ENCODE measurements around the gene RAX.

Gene RAX

GRCh38 chr18:59268721-59269562 is 4.3 kb downstream of the RAX start:
- TF ChIP-seq CTCF (IDR thresholded peaks at IDR 0.05; ENCODE audit: insufficient read depth, low read depth, low read length, missing control alignments): no peak
- H3K4me3 ChIP-seq (ENCODE audit: low read length): no peak overlapping the region
- peak; percentile 48 for DNase-seq (ENCODE audit: low read depth)

- DNase-seq (ENCODE audit: low read depth): no peak
- H3K4me3 ChIP-seq (ENCODE audit: low read length): no peak overlapping the region
- no peak for TF ChIP-seq CTCF (IDR thresholded peaks at IDR 0.05; ENCODE audit: insufficient read depth, low read depth, low read length, missing control alignments)
These were observed 5.0 kb downstream of the RAX start for GRCh38 chr18:59268127-59268720.

DNA sequence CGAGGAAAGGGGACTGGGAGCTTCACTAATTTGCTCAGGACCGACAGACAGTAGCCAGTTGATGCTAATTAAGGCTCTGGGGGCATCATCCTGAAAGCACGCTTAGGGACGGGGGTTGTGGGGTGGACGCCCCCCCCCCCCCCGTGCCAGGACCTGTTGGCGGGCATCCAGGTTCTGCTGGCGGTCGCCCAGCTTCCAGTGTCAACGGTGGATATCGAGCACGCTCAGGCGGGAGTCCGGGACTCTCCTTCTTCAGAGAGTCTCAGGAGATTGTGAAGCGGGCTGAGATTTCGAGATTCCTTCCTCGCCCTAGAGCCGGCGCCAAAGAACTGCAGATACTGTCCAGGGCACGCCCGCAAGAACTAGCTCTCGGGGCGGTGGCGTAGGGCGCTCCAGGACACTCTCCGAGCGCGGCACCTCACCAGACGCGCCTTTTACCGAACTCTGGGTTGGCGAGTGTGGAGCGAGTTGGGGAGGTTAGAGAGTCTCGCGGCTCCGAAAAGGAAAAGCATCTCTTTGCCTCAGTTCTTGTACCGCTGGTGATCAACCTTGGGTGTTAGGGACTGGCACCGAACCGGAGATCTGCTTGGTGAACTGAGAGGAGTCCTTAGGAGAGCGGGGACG is 5.6 kb downstream of the RAX start:
- H3K4me3 ChIP-seq (ENCODE audit: low read length): no peak overlapping the region
- no peak for TF ChIP-seq CTCF (IDR thresholded peaks at IDR 0.05; ENCODE audit: insufficient read depth, low read depth, low read length, missing control alignments)
- peak; percentile 23 for DNase-seq (ENCODE audit: low read depth)

DNA sequence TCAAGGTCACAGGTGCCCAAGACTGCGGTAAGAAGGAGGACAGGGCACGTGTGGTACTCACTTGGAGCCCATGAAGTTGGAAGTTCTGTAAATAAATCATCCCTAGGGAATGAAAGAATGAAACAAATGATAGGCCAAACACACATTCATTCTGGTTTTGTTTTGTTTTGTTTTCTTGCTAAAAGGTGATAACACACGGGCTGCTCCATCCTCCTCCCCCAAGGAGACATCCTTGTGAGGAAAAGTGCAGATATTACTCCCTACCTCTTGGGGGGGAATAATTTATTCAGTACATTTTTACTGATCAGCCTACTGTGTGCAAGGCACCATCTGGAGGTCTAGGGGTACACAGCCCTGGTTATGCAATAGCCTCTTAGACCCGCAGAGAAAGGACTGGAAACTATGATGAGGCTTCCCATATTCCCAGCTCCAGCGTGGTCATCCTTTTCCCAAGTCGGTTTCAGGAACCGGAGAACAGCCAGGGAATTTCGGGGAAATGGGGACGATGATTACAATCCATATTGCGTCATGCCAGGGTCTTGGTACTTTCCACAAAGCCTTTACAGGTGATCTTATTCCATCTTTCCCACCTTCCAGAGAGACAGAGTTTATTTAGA is 6.3 kb downstream of the RAX start:
- no peak for TF ChIP-seq CTCF (IDR thresholded peaks at IDR 0.05; ENCODE audit: insufficient read depth, low read depth, low read length, missing control alignments)
- no peak for DNase-seq (ENCODE audit: low read depth)
- H3K4me3 ChIP-seq (ENCODE audit: low read length): no peak overlapping the region

DNA sequence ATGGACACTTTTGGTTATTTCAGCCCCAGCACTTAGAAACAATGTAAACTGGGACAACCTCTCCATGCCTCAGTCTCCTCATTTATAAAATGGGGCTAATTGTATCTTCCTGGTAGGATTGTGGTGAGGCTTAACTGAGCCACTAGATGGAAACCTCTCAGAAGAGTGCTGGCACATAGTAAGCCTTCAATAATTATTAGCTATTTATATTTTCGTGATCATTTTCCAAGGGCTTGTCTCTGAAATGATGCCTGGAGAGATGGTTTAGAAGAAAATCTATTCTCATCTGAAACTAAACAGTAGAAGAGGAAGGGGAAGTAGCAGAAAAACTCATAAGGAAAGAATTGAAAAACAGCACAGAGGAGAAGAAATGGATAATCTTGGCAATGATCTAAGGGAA is 6.8 kb downstream of the RAX start:
- DNase-seq (ENCODE audit: low read depth): no peak
- TF ChIP-seq CTCF (IDR thresholded peaks at IDR 0.05; ENCODE audit: insufficient read depth, low read depth, low read length, missing control alignments): no peak
- no peak overlapping the region for H3K4me3 ChIP-seq (ENCODE audit: low read length)

DNA sequence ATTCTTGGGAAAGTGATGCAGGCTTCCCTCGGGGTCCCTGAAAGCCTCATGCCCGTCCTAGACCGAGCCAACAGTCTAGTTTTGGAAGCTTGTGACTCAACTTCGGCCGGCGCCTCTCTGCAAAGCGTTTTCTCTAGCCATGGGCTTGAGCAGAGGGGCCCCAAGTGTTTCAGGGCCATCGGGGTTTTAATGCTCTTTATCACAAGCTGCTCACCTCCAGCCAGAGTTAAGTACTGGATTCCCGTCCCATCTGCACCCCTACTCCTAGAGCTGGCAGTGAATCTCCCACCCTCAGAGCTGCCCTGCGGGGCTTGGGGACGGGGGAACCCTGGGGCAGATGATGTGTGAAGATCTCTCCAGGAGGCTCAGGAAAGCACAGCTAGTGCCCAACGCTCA is 7.3 kb downstream of the RAX start:
- no peak for DNase-seq (ENCODE audit: low read depth)
- TF ChIP-seq CTCF (IDR thresholded peaks at IDR 0.05; ENCODE audit: insufficient read depth, low read depth, low read length, missing control alignments): no peak
- H3K4me3 ChIP-seq (ENCODE audit: low read length): no peak overlapping the region

All from epithelial cell of esophagus (primary cell).